Endodermal cell (in vitro differentiated cells): ENCODE measurements around the gene SLC35D2. TPM values are rescaled to one million over a fixed set of nuclear protein-coding genes. Genes with fewer than 3 reads are reported as not detected.
"Not testable (repeated sequence)": the region's sequence is repeated elsewhere in the genome, so short reads cannot be mapped to it uniquely, and the experiment has no call there.

Experiments
- DNase-seq: peaks from one replicate; pipeline ENCODE4 v3.0.0-alpha.2; 2017
- H3K27ac ChIP-seq: 2 replicates; pipeline ENCODE4 v1.5.1; 2013; ENCODE audit warnings: mild to moderate bottlenecking, low read depth, low read length, moderate library complexity
- H3K27me3 ChIP-seq: 2 replicates; pipeline ENCODE4 v1.6.1; 2013; ENCODE audit warnings: mild to moderate bottlenecking, low read length, moderate library complexity; ENCODE audit not compliant: insufficient read depth, control insufficient read depth, poor library complexity, severe bottlenecking
- H3K36me3 ChIP-seq: 2 replicates; pipeline ENCODE4 v1.7.0; 2013; ENCODE audit warnings: mild to moderate bottlenecking, low read length, moderate library complexity; ENCODE audit not compliant: control insufficient read depth, insufficient read depth
- H3K4me1 ChIP-seq: one replicate; pipeline ENCODE4 v1.7.0; 2013; ENCODE audit warnings: low read length; ENCODE audit not compliant: control insufficient read depth, insufficient read depth
- H3K4me3 ChIP-seq: 2 replicates; pipeline ENCODE4 v1.5.1; 2013; ENCODE audit warnings: mild to moderate bottlenecking, low read length, moderate library complexity
- H3K9ac ChIP-seq: 2 replicates; pipeline ENCODE4 v1.6.1; 2013; ENCODE audit warnings: mild to moderate bottlenecking, low read length, moderate library complexity; ENCODE audit not compliant: poor library complexity, severe bottlenecking; ENCODE audit errors: extremely low read depth
- H3K9me3 ChIP-seq: 2 replicates; pipeline ENCODE4 v1.6.1; 2013; ENCODE audit warnings: mild to moderate bottlenecking, low read length, moderate library complexity; ENCODE audit not compliant: control insufficient read depth
- H3K27ac Mint-ChIP-seq: 2 replicates; pipeline ENCODE4 v1.8.0; 2020; ENCODE audit warnings: mixed read lengths
- H3K27me3 Mint-ChIP-seq: 2 replicates; pipeline ENCODE4 v1.8.0; 2021; ENCODE audit warnings: mild to moderate bottlenecking, mixed read lengths; ENCODE audit not compliant: insufficient read depth
- H3K36me3 Mint-ChIP-seq: 2 replicates; pipeline ENCODE4 v1.8.0; 2020; ENCODE audit warnings: low read depth, mixed read lengths
- H3K4me1 Mint-ChIP-seq: 2 replicates; pipeline ENCODE4 v1.8.0; 2020; ENCODE audit warnings: mixed read lengths
- H3K4me3 Mint-ChIP-seq: 2 replicates; pipeline ENCODE4 v1.8.0; 2020; ENCODE audit warnings: mild to moderate bottlenecking, moderate library complexity, mixed read lengths
- H3K9me3 Mint-ChIP-seq: 2 replicates; pipeline ENCODE4 v1.8.0; 2020; ENCODE audit warnings: mild to moderate bottlenecking, mixed read lengths
- CTCF ChIP-seq: fragments of 200-600 bp; sonication (generic); conservative IDR thresholded peaks from 2 replicates; pipeline ENCODE4 v1.5.0; 2021; ENCODE audit warnings: antibody characterized with exemption, mild to moderate bottlenecking
- WGBS, 2 experiments: methylation state at CpG; one replicate each; pipeline versions ENCODE4 v1.1.5 to v1.1.7; 2013; ENCODE audit warnings: missing lambda C conversion rate in 2 of 2, mixed read lengths in 1 of 2; ENCODE audit not compliant: insufficient coverage in 1 of 2, insufficient read length in 1 of 2; 5-methylcytosine and 5-hydroxymethylcytosine counted together
- total RNA-seq, 2 donors: library from RNA; stranded (reverse); fragmentation: NEBNext Ultra II Directional in 1 of 2; extraction: Animal tissue kit (Norgen Biotek cat#: 25700) in 1 of 2; gene quantifications; 2 replicates in 1 of 2; 3 replicates in 1 of 2; pipeline ENCODE4 v1.2.1, GENCODE V29; 2021

The SLC35D2 gene
- total RNA-seq, 2 donors from 2014 or later: 31.9 to 36.2 TPM

GRCh38 chr9:96327694-96328352 is 55.7 kb downstream of the SLC35D2 start:
- H3K36me3 Mint-ChIP-seq: peaks cover 11% of the 10 kb centered on the region

GRCh38 chr9:96323169-96323568 is 60.3 kb downstream of the SLC35D2 start:
- Mint-ChIP-seq H3K27ac (no peak overlapping the region), H3K4me3 (no peak overlapping the region), H3K9me3 (no peaks in the 10 kb centered on the region), H3K27me3 (no peaks in the 10 kb centered on the region), H3K36me3 (peaks cover 17% of the 10 kb centered on the region), H3K4me1 (peaks cover 12% of the 10 kb centered on the region)
- Histone ChIP-seq H3K4me1 (peaks cover 2% of the 10 kb centered on the region), H3K27me3 (no peaks in the 10 kb centered on the region), H3K9me3 (no peaks in the 10 kb centered on the region), H3K4me3 (no peak overlapping the region), H3K9ac (no peak overlapping the region), H3K36me3 (peaks cover 14% of the 10 kb centered on the region), H3K27ac (no peak overlapping the region)
- DNase-seq: no peak
- TF ChIP-seq CTCF: no peak

More at GRCh38 chr9:96327694-96328352, 55.7 kb downstream of the SLC35D2 start:
- H3K9me3 Mint-ChIP-seq: no peaks in the 10 kb centered on the region
- no peaks in the 10 kb centered on the region for H3K4me1 ChIP-seq
- H3K4me3 ChIP-seq: no peak overlapping the region
- no peak overlapping the region for H3K9ac ChIP-seq
- no peaks in the 10 kb centered on the region for H3K27me3 Mint-ChIP-seq
- H3K27me3 ChIP-seq: no peaks in the 10 kb centered on the region
- no peak overlapping the region for H3K27ac ChIP-seq
- H3K4me3 Mint-ChIP-seq: no peak overlapping the region
- no peaks in the 10 kb centered on the region for H3K9me3 ChIP-seq
- H3K4me1 Mint-ChIP-seq: peaks cover 5% of the 10 kb centered on the region
- DNase-seq: peak; percentile 65
- TF ChIP-seq CTCF: peak; percentile 83
- H3K27ac Mint-ChIP-seq: no peak overlapping the region
- 84% methylated on average over 1 of the region's 1 CpG; no CpG with 5 or more reads in 1 of the 2 experiments for WGBS, 2 experiments
- H3K36me3 ChIP-seq: peaks cover 4% of the 10 kb centered on the region

- WGBS, 2 experiments: 92 to 95% methylated on average over 5 of the region's 5 CpGs
- not testable (repeated sequence) for H3K4me1 ChIP-seq, H3K4me3 Mint-ChIP-seq, H3K27ac Mint-ChIP-seq, H3K27ac ChIP-seq, H3K27me3 ChIP-seq, H3K9me3 Mint-ChIP-seq, DNase-seq, H3K27me3 Mint-ChIP-seq, H3K9me3 ChIP-seq, H3K9ac ChIP-seq, H3K4me3 ChIP-seq
- peaks cover 14% of the 10 kb centered on the region for H3K36me3 ChIP-seq
- Mint-ChIP-seq H3K36me3 (peaks cover 16% of the 10 kb centered on the region), H3K4me1 (peaks cover 12% of the 10 kb centered on the region)
These were observed 60.8 kb downstream of the SLC35D2 start for GRCh38 chr9:96322736-96323135.

- H3K27me3 ChIP-seq, H3K27ac Mint-ChIP-seq, H3K9ac ChIP-seq, H3K9me3 Mint-ChIP-seq, H3K27ac ChIP-seq, H3K4me3 ChIP-seq, H3K4me1 ChIP-seq, H3K4me3 Mint-ChIP-seq, DNase-seq, H3K9me3 ChIP-seq, H3K27me3 Mint-ChIP-seq: not testable (repeated sequence)
- Mint-ChIP-seq H3K4me1 (peaks cover 13% of the 10 kb centered on the region), H3K36me3 (peaks cover 17% of the 10 kb centered on the region)
- 93 to 94% methylated on average over 2 to 3 of the region's 3 CpGs for WGBS, 2 experiments
- H3K36me3 ChIP-seq: peaks cover 14% of the 10 kb centered on the region
These were observed 61.3 kb downstream of the SLC35D2 start for GRCh38 chr9:96322210-96322609.
